Brain microvascular endothelial cell (primary cell): ENCODE data around the gene NXNL1.

Experiments
- DNase-seq: peaks from one replicate; pipeline ENCODE4 v3.0.0-alpha.2; 2020
- H3K27ac ChIP-seq: fragments of 250-450 bp; sonication (Bioruptor Pico); 2 replicates; pipeline ENCODE4 v1.5.1; 2020; ENCODE audit warnings: mild to moderate bottlenecking, moderate library complexity
- H3K27me3 ChIP-seq: fragments of 250-450 bp; sonication (Bioruptor Pico); replicated peaks from 2 replicates; pipeline ENCODE4 v1.5.1; 2020; ENCODE audit warnings: mild to moderate bottlenecking
- H3K36me3 ChIP-seq: fragments of 250-450 bp; sonication (Bioruptor Pico); replicated peaks from 2 replicates; pipeline ENCODE4 v1.5.1; 2020; ENCODE audit warnings: mild to moderate bottlenecking
- H3K4me3 ChIP-seq: 2 replicates; pipeline ENCODE4 v1.5.1; 2011; ENCODE audit warnings: low read depth, mild to moderate bottlenecking, control low read depth, low read length, moderate library complexity
- in situ Hi-C: cut with HindIII; loops from 2 replicates; pipeline ENCODE4 v1.10.0; 2017; ENCODE audit warnings: low sequenced_read_pairs, low pct_ligation_motif_present
- TF ChIP-seq, protein P1 (sequence below): IDR thresholded peaks from 2 replicates; pipeline ENCODE4 v1.5.1; 2011; ENCODE audit warnings: low read depth, mild to moderate bottlenecking, moderate library complexity, low read length, control low read depth, inconsistent platforms; ENCODE audit errors: missing control alignments

Gene NXNL1

DNA sequence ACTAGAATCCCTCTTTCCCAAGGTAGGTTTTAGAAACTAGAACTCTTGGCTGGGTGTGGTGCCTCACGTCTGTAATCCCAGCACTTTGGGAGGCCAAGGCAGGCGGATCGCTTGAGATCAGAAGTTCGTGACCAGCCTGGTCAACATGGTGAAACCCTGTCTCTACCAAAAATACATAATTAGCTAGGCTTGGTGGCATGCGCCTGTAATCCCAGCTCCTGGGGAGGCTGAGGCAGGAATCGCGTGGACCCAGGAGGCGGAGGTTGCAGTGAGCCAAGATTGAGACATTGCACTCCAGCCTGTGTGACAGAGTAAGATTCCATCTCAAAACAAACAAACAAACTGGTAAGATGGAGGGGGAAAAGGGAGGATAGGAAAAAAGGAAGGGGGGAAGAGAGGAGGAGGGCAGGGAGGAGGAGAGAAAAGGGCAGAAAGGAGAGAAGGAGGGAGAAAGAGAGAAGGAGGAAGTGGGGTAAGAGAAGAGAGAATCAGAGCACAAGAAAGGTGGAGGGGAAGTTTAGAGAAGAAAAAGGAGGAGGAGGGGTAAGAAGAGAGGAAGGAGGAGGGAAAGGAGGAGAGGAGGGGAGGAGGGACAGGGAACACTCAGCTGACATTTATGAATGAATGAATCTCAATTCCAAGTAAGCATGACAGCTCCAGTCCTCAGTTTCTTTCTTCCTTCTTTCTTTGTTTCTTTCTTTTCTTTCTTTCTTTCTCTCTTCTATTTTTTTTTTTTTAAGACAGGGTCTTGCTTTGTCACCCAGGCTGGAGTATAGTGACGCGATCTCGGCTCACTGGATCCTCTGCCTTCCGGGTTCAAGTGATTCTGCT is 7.0 kb upstream of the NXNL1 start:
- H3K27ac ChIP-seq = no peak overlapping the region
- no peak overlapping the region for H3K4me3 ChIP-seq
- no peak for DNase-seq
- in situ Hi-C loops = no loop called here
- H3K36me3 ChIP-seq = no peaks in the 10 kb centered on the region
- H3K27me3 ChIP-seq = no peaks in the 10 kb centered on the region
- TF ChIP-seq, protein P1, sequence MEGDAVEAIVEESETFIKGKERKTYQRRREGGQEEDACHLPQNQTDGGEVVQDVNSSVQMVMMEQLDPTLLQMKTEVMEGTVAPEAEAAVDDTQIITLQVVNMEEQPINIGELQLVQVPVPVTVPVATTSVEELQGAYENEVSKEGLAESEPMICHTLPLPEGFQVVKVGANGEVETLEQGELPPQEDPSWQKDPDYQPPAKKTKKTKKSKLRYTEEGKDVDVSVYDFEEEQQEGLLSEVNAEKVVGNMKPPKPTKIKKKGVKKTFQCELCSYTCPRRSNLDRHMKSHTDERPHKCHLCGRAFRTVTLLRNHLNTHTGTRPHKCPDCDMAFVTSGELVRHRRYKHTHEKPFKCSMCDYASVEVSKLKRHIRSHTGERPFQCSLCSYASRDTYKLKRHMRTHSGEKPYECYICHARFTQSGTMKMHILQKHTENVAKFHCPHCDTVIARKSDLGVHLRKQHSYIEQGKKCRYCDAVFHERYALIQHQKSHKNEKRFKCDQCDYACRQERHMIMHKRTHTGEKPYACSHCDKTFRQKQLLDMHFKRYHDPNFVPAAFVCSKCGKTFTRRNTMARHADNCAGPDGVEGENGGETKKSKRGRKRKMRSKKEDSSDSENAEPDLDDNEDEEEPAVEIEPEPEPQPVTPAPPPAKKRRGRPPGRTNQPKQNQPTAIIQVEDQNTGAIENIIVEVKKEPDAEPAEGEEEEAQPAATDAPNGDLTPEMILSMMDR = no peak

DNA sequence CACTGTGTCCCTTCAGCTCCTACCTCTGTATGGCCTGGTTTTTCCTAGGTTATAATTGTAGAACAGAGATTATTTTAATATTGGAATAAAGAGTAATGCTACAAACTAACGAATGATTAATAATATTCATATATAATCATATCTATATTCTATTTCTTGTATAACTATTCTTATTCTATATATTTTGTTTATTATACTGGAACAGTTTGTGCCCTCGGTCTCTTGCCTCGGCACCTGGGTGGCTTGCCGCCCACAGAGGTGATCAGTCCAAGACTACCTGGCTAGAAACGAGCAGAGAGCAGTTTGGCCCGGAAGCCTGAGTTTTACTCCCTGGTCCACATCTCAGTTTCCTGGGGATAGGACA is 5.7 kb upstream of the NXNL1 start:
- no peaks in the 10 kb centered on the region for H3K36me3 ChIP-seq
- H3K4me3 ChIP-seq = no peak overlapping the region
- TF ChIP-seq, protein P1 = no peak
- DNase-seq = no peak
- H3K27ac ChIP-seq = no peak overlapping the region
- in situ Hi-C loops = no loop called here
- no peaks in the 10 kb centered on the region for H3K27me3 ChIP-seq

- Histone ChIP-seq H3K4me3 (no peak overlapping the region), H3K36me3 (no peaks in the 10 kb centered on the region), H3K27ac (no peak overlapping the region), H3K27me3 (peaks cover 19% of the 10 kb centered on the region)
- no peak for DNase-seq
- TF ChIP-seq, protein P1 = no peak
- in situ Hi-C loops = no loop called here
These were observed 1.8 kb downstream of the NXNL1 start for GRCh38 chr19:17458970-17459369.

GRCh38 chr19:17457616-17458015 is 3.1 kb downstream of the NXNL1 start:
- Histone ChIP-seq H3K4me3 (no peak overlapping the region), H3K36me3 (no peaks in the 10 kb centered on the region), H3K27ac (no peak overlapping the region), H3K27me3 (peaks cover 23% of the 10 kb centered on the region)
- in situ Hi-C loops = no loop called here
- DNase-seq = no peak
- TF ChIP-seq, protein P1 = no peak

DNA sequence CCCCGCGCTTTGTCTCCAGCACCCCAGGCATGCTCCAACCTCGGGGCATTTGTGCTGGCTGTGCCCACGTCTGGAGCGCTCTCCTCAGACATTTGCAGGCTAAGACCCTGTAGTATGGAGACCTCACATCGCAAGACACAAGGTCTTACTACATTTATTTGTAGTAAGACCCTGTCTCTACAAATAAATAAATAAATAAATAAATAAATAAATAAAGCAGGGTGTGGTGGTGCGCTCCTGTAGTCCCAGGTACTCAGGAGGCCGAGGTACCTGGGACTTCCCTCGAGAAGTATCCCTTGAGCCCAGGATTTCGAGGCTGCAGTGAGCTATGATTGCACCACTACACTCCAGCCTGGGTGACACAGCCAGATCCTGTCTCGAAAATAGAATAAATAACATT is 4.6 kb downstream of the NXNL1 start:
- Histone ChIP-seq H3K27ac (no peak overlapping the region), H3K27me3 (peaks cover 23% of the 10 kb centered on the region), H3K36me3 (no peaks in the 10 kb centered on the region), H3K4me3 (no peak overlapping the region)
- in situ Hi-C loops = no loop called here
- TF ChIP-seq, protein P1 = no peak
- DNase-seq = no peak
